Fibroblast of the conjunctiva (primary cell): Measurements from ENCODE around the gene CYP2W1.
"Not testable (repeated sequence)": the region's sequence is repeated elsewhere in the genome, so short reads cannot be mapped to it uniquely, and the experiment has no call there.

Experiments
- DNase-seq: peaks from one replicate; pipeline ENCODE4 v3.0.0-alpha.2; 2010; ENCODE audit warnings: low read depth

CYP2W1 gene

GRCh38 chr7:983004-983615, at the start of gene CYP2W1:
Gene CYP2W1, plus strand, starts transcription at chr7:983181. Its CDS starts 31 bp downstream, at chr7:983212.
- no peak for DNase-seq

GRCh38 chr7:934469-935163, 48.4 kb upstream of the CYP2W1 start:
- DNase-seq: no peak

GRCh38 chr7:935164-935873, 47.7 kb upstream of the CYP2W1 start:
- no peak for DNase-seq

- no peak for DNase-seq
Observed at GRCh38 chr7:935874-936385, 47.1 kb upstream of the CYP2W1 start.

- no peak for DNase-seq
Observed at GRCh38 chr7:936386-937054, 46.5 kb upstream of the CYP2W1 start.

GRCh38 chr7:937856-938484, 45.0 kb upstream of the CYP2W1 start:
- DNase-seq: no peak

- DNase-seq: no peak
Observed at GRCh38 chr7:938546-939185, 44.3 kb upstream of the CYP2W1 start.

GRCh38 chr7:939843-940242, 43.1 kb upstream of the CYP2W1 start:
- DNase-seq: no peak

GRCh38 chr7:940599-941408, 42.2 kb upstream of the CYP2W1 start:
- DNase-seq: no peak

GRCh38 chr7:943793-944192, 39.2 kb upstream of the CYP2W1 start:
- DNase-seq: not testable (repeated sequence)

GRCh38 chr7:944744-945143, 38.2 kb upstream of the CYP2W1 start:
- no peak for DNase-seq

GRCh38 chr7:945147-945555, 37.8 kb upstream of the CYP2W1 start:
- no peak for DNase-seq

- DNase-seq: no peak
Observed at GRCh38 chr7:945556-946255, 37.3 kb upstream of the CYP2W1 start.

- DNase-seq: no peak
Observed at GRCh38 chr7:946256-946996, 36.6 kb upstream of the CYP2W1 start.

- DNase-seq: no peak
Observed at GRCh38 chr7:947391-948210, 35.4 kb upstream of the CYP2W1 start.

GRCh38 chr7:949021-949934, 33.7 kb upstream of the CYP2W1 start:
- no peak for DNase-seq

- DNase-seq: no peak
Observed at GRCh38 chr7:951881-952547, 31.0 kb upstream of the CYP2W1 start.
